ENCODE data around the gene B4GALNT3.

DNA sequence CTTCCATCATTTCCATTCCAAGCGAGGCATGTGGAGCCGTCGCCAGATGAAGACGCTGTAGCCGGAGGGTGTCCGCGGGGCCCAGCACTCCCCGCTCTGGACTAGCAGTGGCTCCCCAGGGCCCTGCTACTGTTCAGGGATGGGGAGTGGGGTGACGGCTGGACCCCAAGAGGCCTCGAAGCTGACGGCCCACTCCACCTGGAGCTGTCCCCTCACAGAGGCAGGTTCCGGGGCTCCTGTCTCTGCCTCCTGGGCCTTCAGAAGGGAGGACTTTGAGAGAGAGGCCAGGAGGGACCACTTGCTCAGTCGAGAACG is 101.6 kb downstream of the B4GALNT3 start:
- no peak for TF ChIP-seq EZH2 (IDR thresholded peaks at IDR 0.05; ENCODE audit: insufficient read depth, poor library complexity, severe bottlenecking)
- TF ChIP-seq EZH2phosphoT487 (IDR thresholded peaks at IDR 0.05; ENCODE audit: insufficient read depth, low read depth), result no peak
